ENCODE results near the gene FRG2C.
A peak's percentile ranks its signal among the peaks of the same experiment; 100 is the strongest.
"Not testable (repeated sequence)": the region's sequence is repeated elsewhere in the genome, so short reads cannot be mapped to it uniquely, and the experiment has no call there.

The FRG2C gene

GRCh38 chr3:75669348-75670297 lies 5.5 kb downstream of the FRG2C start:
- peak; percentile 11 for DNase-seq

- DNase-seq = not testable (repeated sequence)
Observed at GRCh38 chr3:75670298-75671286, 6.5 kb downstream of the FRG2C start.

GRCh38 chr3:75671287-75672139 lies 7.4 kb downstream of the FRG2C start:
- DNase-seq = not testable (repeated sequence)

- DNase-seq = not testable (repeated sequence)
Observed at GRCh38 chr3:75672140-75672775, 8.1 kb downstream of the FRG2C start.

- DNase-seq = not testable (repeated sequence)
Observed at GRCh38 chr3:75683965-75684364, 19.8 kb downstream of the FRG2C start.

- DNase-seq = no peak
Observed at GRCh38 chr3:75687323-75687722, 23.2 kb downstream of the FRG2C start.

GRCh38 chr3:75692061-75692460 lies 27.9 kb downstream of the FRG2C start:
- no peak for DNase-seq
